Trophoblast cell (in vitro differentiated cells and primary cell): ENCODE data around the gene RPRD2.

Experiments
- DNase-seq, 2 donors: peaks; one replicate each; pipeline ENCODE4 v3.0.0-alpha.2; 2016
- H2AFZ ChIP-seq: 2 replicates; pipeline ENCODE4 v1.6.1; 2013; ENCODE audit warnings: low read length, moderate library complexity, mild to moderate bottlenecking; ENCODE audit not compliant: insufficient read depth, poor library complexity
- H2AK5ac ChIP-seq: 2 replicates; pipeline ENCODE4 v1.6.1; 2013; ENCODE audit warnings: mild to moderate bottlenecking, low read length
- H2BK120ac ChIP-seq: 2 replicates; pipeline ENCODE4 v1.6.1; 2013; ENCODE audit warnings: low read length, mild to moderate bottlenecking, moderate library complexity; ENCODE audit not compliant: insufficient read depth, poor library complexity
- H2BK12ac ChIP-seq: 2 replicates; pipeline ENCODE4 v1.6.1; 2013; ENCODE audit warnings: mild to moderate bottlenecking, low read length, moderate library complexity
- H2BK5ac ChIP-seq: 2 replicates; pipeline ENCODE4 v1.6.1; 2013; ENCODE audit warnings: low read length, low read depth, moderate library complexity, mild to moderate bottlenecking; ENCODE audit not compliant: poor library complexity
- H3K14ac ChIP-seq: 2 replicates; pipeline ENCODE4 v1.6.1; 2013; ENCODE audit warnings: mild to moderate bottlenecking, low read length
- H3K18ac ChIP-seq: 2 replicates; pipeline ENCODE4 v1.6.1; 2013; ENCODE audit warnings: mild to moderate bottlenecking, low read length
- H3K23ac ChIP-seq: 2 replicates; pipeline ENCODE4 v1.6.1; 2013; ENCODE audit warnings: low read length
- H3K27ac ChIP-seq: 2 replicates; pipeline ENCODE4 v1.5.1; 2013; ENCODE audit warnings: low read depth, mild to moderate bottlenecking, inconsistent platforms, low read length, moderate library complexity
- H3K27me3 ChIP-seq: 2 replicates; pipeline ENCODE4 v1.6.1; 2013; ENCODE audit warnings: inconsistent platforms, mild to moderate bottlenecking, low read length, moderate library complexity; ENCODE audit not compliant: insufficient read depth
- H3K36me3 ChIP-seq, 2 experiments: 1 replicate in 1 of 2; 2 replicates in 1 of 2; pipeline ENCODE4 v1.6.1; 2013; ENCODE audit warnings: low read length in 2 of 2, mild to moderate bottlenecking in 2 of 2, moderate library complexity in 1 of 2; ENCODE audit not compliant: insufficient read depth in 2 of 2, control insufficient read depth in 1 of 2
- H3K4ac ChIP-seq: 2 replicates; pipeline ENCODE4 v1.6.1; 2013; ENCODE audit warnings: low read depth, mild to moderate bottlenecking, low read length, moderate library complexity
- H3K4me1 ChIP-seq, 2 experiments: 1 replicate in 1 of 2; 2 replicates in 1 of 2; pipeline ENCODE4 v1.6.1; 2013; ENCODE audit warnings: low read length in 2 of 2, mild to moderate bottlenecking in 2 of 2, moderate library complexity in 1 of 2; ENCODE audit not compliant: insufficient read depth in 2 of 2, control insufficient read depth in 1 of 2
- H3K4me2 ChIP-seq: 2 replicates; pipeline ENCODE4 v1.6.1; 2013; ENCODE audit warnings: inconsistent platforms, mild to moderate bottlenecking, low read length, moderate library complexity
- H3K4me3 ChIP-seq: 2 replicates; pipeline ENCODE4 v1.5.1; 2013; ENCODE audit warnings: mild to moderate bottlenecking, low read depth, low read length, inconsistent platforms
- H3K79me1 ChIP-seq: one replicate; pipeline ENCODE4 v1.6.1; 2013; ENCODE audit warnings: low read length
- H3K79me2 ChIP-seq: 2 replicates; pipeline ENCODE4 v1.6.1; 2013; ENCODE audit warnings: low read length, mild to moderate bottlenecking; ENCODE audit not compliant: control insufficient read depth, insufficient read depth, poor library complexity
- H3K9ac ChIP-seq: 2 replicates; pipeline ENCODE4 v1.6.1; 2013; ENCODE audit warnings: mild to moderate bottlenecking, low read length
- H3K9me3 ChIP-seq: 2 replicates; pipeline ENCODE4 v1.6.1; 2013; ENCODE audit warnings: low read depth, mild to moderate bottlenecking, control low read depth, inconsistent platforms, low read length; ENCODE audit not compliant: insufficient read depth
- H4K12ac ChIP-seq: 2 replicates; pipeline ENCODE4 v1.6.1; 2013; ENCODE audit warnings: low read depth, mild to moderate bottlenecking, low read length, moderate library complexity
- H4K8ac ChIP-seq: 2 replicates; pipeline ENCODE4 v1.6.1; 2013; ENCODE audit warnings: low read depth, mild to moderate bottlenecking, low read length, moderate library complexity
- H4K91ac ChIP-seq: one replicate; pipeline ENCODE4 v1.6.1; 2013; ENCODE audit warnings: low read depth, mild to moderate bottlenecking, low read length, moderate library complexity
- WGBS: extraction: QIAGEN DNeasy Blood & Tissue Kit; methylation state at CpG from one replicate; pipeline ENCODE4 v1.1.7; 2013; ENCODE audit warnings: missing lambda C conversion rate; ENCODE audit not compliant: insufficient read length, insufficient coverage; ENCODE audit errors: extremely low coverage; 5-methylcytosine and 5-hydroxymethylcytosine counted together

Gene RPRD2

DNA sequence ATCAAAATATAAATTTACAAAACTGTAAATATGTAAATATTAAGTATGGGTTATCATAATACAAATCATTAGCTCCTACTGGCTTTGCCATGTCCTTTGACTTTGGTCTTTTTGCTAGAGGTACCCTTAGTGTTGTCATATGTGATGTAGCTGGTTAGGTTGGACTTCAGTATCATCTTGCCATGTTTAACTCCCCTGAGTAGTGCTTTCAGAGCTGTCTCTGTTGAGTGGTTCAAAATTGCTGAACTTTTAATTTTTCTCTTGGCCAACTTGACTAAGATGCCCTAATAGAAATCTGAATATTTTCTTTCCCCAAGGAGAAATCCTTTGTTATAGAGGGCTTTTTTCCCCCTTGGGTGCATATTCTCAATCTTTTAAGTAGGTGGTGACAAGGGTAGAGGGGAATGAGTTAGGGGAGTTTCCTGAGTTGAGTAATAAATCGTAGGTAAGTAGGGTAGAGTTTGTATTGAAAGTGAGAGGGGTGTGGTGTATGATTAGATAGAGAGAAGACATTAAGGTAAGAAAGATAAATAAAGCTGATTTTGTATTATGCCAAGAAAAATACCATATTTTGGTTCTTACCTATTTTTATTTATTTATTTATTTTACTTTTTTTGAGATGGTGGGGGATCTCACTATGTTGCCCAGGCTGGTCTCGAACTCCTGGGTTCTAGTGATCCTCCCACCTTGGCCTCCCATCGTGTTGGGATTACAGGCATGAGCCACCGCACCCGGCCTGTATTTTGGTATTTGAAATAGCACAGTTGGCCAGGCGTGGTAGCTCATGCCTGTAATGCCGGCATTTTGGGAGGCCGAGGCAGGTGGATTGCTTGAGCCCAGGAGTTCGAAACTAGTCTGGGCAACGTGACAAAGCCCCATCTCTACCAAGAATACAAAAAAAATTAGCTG lies 21.8 kb downstream of the RPRD2 start:
- Histone ChIP-seq H3K36me3 (no peaks in the 10 kb centered on the region), H3K9ac (no peak overlapping the region), H2AK5ac (no peak overlapping the region), H2BK120ac (no peak overlapping the region), H3K9me3 (no peaks in the 10 kb centered on the region), H2BK12ac (no peak overlapping the region), H3K4ac (peak overlapping the region; percentile 76), H3K79me1 (no peaks in the 10 kb centered on the region), H3K18ac (no peak overlapping the region), H3K14ac (no peak overlapping the region), H3K27me3 (no peaks in the 10 kb centered on the region), H3K4me3 (no peak overlapping the region), H3K23ac (no peak overlapping the region), H4K12ac (no peak overlapping the region), H3K27ac (no peak overlapping the region), H2BK5ac (no peak overlapping the region), H2AFZ (no peak overlapping the region), H4K91ac (no peak overlapping the region), H3K79me2 (no peaks in the 10 kb centered on the region), H4K8ac (no peak overlapping the region), H3K4me2 (no peak overlapping the region), H3K4me1 (no peaks in the 10 kb centered on the region)
- no peak for DNase-seq
- 100% methylated on average over 1 of the region's 10 CpGs for WGBS

DNA sequence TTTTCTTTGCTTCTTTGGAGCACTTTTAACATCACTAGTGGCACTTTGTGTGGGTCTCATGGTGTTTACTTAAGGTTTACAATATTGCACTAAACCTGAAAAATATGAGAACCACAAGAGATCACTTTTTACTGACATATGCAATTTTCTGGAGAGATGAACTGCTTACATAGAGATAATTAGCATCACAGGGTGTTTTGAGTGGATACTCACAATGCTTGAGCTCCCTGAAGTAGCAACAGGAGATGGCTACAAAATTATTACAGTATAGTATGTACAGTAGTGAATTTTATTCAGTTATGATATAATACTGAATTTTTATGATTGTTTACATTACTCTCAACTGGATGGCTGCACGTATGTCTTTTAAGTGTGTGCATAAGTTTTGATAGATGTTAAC lies 22.6 kb downstream of the RPRD2 start:
- H4K91ac ChIP-seq: no peak overlapping the region
- H3K9ac ChIP-seq: no peak overlapping the region
- H2BK120ac ChIP-seq: no peak overlapping the region
- no peak overlapping the region for H2AFZ ChIP-seq
- H3K18ac ChIP-seq: no peak overlapping the region
- H3K4me2 ChIP-seq: no peak overlapping the region
- H3K27me3 ChIP-seq: no peaks in the 10 kb centered on the region
- no peak overlapping the region for H2AK5ac ChIP-seq
- no peaks in the 10 kb centered on the region for H3K79me1 ChIP-seq
- no peak overlapping the region for H3K14ac ChIP-seq
- no CpG with 5 or more reads among the region's 1 CpG for WGBS
- no peak overlapping the region for H3K4ac ChIP-seq
- H3K27ac ChIP-seq: no peak overlapping the region
- DNase-seq: no peak
- H3K79me2 ChIP-seq: no peaks in the 10 kb centered on the region
- H2BK5ac ChIP-seq: no peak overlapping the region
- no peaks in the 10 kb centered on the region for H3K9me3 ChIP-seq
- no peak overlapping the region for H4K12ac ChIP-seq
- H3K4me1 ChIP-seq: no peaks in the 10 kb centered on the region
- H3K23ac ChIP-seq: no peak overlapping the region
- no peak overlapping the region for H2BK12ac ChIP-seq
- no peak overlapping the region for H4K8ac ChIP-seq
- no peak overlapping the region for H3K4me3 ChIP-seq
- no peaks in the 10 kb centered on the region for H3K36me3 ChIP-seq

DNA sequence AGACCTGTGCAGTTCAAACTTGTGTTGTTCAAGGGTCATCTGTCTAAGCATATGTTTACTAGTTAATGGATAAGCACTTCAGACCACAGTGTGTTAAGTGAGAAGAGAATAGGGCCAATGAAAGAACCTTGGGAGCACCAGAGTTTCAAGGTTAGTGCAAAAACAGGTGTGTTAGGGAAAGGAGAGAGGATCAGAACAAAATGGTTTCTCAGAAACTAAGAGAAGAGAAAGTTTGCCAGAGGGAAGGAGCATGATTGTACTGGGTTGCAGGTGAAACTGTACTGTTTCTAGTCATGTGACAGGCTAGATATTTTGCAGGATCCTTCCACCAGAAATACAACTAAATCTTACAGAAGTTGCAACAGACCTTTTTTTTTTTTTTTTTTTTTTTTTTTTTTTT lies 23.3 kb downstream of the RPRD2 start:
- no peak overlapping the region for H4K8ac ChIP-seq

DNA sequence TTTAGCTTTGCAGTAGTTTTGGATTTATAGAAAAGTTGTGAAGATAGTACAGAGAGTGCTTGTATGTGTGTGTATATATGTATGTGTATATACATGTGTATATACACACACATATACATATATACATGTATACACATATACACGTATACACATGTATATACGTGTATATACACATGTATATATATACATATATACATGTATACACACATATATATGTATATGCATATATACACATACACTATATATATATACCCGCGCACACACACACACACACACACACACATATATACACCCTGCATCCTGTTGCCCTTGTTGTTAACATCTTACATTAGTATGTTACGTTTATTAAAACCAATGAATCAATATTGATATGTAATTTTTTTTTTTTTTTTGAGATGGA lies 24.3 kb downstream of the RPRD2 start:
- Histone ChIP-seq H3K9ac (no peak overlapping the region), H2AFZ (no peak overlapping the region), H3K4me3 (no peak overlapping the region), H2AK5ac (no peak overlapping the region), H3K27me3 (no peaks in the 10 kb centered on the region), H4K8ac (no peak overlapping the region), H3K4ac (no peak overlapping the region), H2BK12ac (no peak overlapping the region), H4K12ac (no peak overlapping the region), H3K4me2 (no peak overlapping the region), H2BK5ac (no peak overlapping the region), H3K4me1 (no peaks in the 10 kb centered on the region), H3K18ac (no peak overlapping the region), H2BK120ac (no peak overlapping the region), H3K79me2 (no peaks in the 10 kb centered on the region), H3K9me3 (no peaks in the 10 kb centered on the region), H3K27ac (no peak overlapping the region), H3K14ac (no peak overlapping the region), H3K79me1 (no peaks in the 10 kb centered on the region), H4K91ac (no peak overlapping the region), H3K23ac (no peak overlapping the region), H3K36me3 (no peaks in the 10 kb centered on the region)
- no peak for DNase-seq
- no CpG with 5 or more reads among the region's 5 CpGs for WGBS

More for the DNA sequence above, 23.3 kb downstream of the RPRD2 start:
- Histone ChIP-seq H3K4me1 (no peaks in the 10 kb centered on the region), H2BK12ac (no peak overlapping the region), H3K9me3 (no peaks in the 10 kb centered on the region), H3K4ac (no peak overlapping the region), H3K9ac (no peak overlapping the region), H3K14ac (no peak overlapping the region), H3K79me1 (no peaks in the 10 kb centered on the region), H3K27ac (no peak overlapping the region), H3K18ac (no peak overlapping the region), H3K23ac (no peak overlapping the region), H4K12ac (no peak overlapping the region), H2BK5ac (no peak overlapping the region), H3K4me3 (no peak overlapping the region), H2AK5ac (no peak overlapping the region), H3K36me3 (no peaks in the 10 kb centered on the region), H3K79me2 (no peaks in the 10 kb centered on the region), H4K91ac (no peak overlapping the region), H2AFZ (no peak overlapping the region), H2BK120ac (no peak overlapping the region), H3K27me3 (no peaks in the 10 kb centered on the region), H3K4me2 (no peak overlapping the region)
- peak in 1 of 2 donors; percentile 17 for DNase-seq
